Cardiac septum (tissue), 1 donor: ENCODE data around the gene RBBP8NL. TPM values are rescaled to one million over a fixed set of nuclear protein-coding genes. Genes with fewer than 3 reads are reported as not detected.

Experiments
- DNase-seq: peaks from one replicate; pipeline ENCODE4 v3.0.0-alpha.2; 2020; ENCODE audit warnings: low spot score
- intact Hi-C: fragments of 100-400 bp; cut with DNase I; formaldehyde crosslinking; loops from one replicate; pipeline ENCODE4 v1.14.0; 2022
- long read RNA-seq: library from polyadenylated mRNA; unstranded; transcript quantifications from one replicate; pipeline ENCODE4 v2.0.0, GENCODE V29; 2021
- total RNA-seq: library from RNA; stranded (reverse); fragmentation: NEBNext Ultra II Directional; extraction: Animal tissue kit (Norgen Biotek cat#: 25700); gene quantifications from one replicate; pipeline ENCODE4 v1.2.1, GENCODE V29; 2021
- donor health status: DM: no; HTN: no; CAD: no.

The RBBP8NL gene, protein sequence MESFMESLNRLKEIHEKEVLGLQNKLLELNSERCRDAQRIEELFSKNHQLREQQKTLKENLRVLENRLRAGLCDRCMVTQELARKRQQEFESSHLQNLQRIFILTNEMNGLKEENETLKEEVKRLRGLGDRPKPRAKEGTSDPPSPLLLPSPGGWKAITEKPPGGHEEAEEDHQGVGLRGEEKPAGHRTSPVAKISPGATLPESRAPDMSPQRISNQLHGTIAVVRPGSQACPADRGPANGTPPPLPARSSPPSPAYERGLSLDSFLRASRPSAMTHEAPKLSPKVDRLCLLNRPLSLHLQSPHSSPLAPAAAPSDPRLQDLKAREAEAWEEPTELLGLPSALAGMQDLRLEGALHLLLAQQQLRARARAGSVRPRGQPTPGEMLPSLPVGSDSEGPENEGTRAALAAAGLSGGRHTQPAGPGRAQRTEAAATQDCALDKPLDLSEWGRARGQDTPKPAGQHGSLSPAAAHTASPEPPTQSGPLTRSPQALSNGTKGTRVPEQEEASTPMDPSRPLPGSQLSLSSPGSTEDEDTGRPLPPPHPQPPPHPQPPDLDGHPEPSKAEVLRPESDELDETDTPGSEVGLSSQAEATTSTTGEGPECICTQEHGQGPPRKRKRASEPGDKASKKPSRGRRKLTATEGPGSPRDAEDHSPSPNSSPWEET
- not detected for total RNA-seq
- long read RNA-seq, result 0 reads

DNA sequence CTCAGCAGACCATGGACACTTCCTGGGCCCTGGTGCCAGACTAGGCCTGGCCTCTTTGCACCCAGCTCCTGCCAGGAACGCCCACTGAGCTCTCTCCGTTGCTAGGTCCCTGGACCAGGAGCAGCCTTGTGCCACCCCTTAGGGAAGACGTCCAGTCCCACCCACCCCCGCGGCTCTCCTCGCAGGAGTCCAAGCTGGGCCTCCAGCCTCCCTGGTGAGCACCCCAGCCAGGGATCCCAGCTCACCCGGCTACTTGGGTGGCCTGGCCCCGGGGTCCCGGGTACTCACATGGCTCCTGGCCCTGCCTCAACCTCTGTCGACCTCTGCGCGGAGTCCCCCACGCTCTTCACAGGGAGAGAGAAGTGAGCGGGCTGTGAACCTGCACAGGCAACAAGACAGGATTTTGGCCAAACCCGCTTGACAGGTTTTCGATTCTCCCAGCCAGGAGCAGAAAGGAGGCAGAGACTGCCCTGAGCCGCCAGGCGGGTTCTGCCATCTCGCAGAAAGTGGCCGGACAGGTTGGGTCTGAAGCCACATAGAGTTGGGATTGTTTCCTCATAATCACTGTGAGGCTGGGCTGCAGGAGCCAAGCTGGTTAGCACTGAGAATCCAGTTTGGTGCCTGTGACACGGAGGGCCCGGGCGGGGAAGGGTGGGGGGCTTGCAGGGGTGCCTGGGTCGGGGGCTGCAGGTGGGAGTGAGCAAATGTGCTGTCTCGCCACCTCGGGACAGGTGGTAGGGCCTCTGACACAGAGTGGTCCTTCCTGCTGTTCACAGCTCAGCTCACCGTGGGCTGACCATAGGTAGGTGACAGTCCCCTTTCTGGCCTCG is at the start of gene RBBP8NL:
Gene RBBP8NL, minus strand, starts transcription at position 368 of the 830 bp plus-strand sequence. CDS start 7,892 bp downstream, outside the sequence.
- DNase-seq, result no peak
- intact Hi-C loops, result no loop called here

DNA sequence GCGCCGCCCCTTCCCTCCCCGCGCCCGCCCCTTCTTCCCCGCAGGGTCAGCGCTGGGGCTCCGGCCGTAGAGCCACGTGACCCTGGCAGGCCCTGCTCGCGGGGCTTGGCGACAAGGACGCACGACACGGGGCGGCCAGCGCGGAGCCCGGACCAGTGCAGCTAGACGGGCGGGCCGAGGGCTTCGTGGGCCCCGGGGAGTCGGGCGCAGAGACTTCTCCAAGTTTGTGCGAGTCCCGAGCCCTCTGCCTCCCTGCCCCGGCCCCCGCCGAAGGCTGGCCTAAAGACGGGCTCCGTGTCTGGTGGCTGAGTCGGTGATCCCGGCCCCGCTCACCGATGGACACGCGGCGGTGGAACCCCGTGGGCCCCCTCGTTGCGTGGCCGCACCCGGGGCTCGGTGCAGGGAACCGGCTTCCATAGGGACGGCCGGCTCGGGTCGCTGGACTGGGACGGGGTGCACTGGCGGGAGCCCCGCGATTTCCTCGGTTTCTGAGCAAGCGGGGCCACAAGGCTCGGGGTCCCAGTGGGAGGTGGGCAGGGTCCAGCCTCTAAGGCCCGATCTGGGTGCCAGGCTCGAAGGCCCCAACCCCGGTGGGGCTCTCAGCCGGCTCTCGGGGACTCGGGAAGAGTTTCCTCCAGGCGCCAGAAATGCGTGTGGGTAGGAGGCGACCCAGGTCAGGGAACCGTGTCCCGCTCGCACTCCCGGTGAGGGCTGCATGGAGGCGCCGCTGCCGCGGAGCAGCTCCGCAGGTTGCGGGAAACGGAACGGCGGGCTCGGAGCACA is 48.9 kb upstream of the RBBP8NL start:
- intact Hi-C loops, result no loop called here
- DNase-seq, result no peak

DNA sequence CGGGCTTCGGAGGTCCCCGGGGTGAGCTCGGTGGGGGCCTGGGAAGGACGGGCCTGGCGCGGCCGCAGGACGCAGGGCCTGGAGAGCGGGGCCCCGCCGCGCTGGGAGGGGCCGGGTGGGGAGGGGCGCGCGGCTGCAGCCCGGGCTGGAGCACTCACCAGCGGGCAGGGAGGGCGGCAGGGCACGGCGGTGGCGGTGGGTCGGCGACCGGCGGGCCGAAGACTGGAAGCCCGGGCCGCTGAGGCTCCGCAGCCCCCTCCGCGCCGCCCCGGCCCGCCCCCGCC is 48.4 kb upstream of the RBBP8NL start, which contains the start of gene GATA5:
Gene GATA5, minus strand, starts transcription at position 224 of the 284 bp plus-strand sequence. CDS start 474 bp downstream, outside the sequence.
- DNase-seq, result no peak
- intact Hi-C loops, result no loop called here

DNA sequence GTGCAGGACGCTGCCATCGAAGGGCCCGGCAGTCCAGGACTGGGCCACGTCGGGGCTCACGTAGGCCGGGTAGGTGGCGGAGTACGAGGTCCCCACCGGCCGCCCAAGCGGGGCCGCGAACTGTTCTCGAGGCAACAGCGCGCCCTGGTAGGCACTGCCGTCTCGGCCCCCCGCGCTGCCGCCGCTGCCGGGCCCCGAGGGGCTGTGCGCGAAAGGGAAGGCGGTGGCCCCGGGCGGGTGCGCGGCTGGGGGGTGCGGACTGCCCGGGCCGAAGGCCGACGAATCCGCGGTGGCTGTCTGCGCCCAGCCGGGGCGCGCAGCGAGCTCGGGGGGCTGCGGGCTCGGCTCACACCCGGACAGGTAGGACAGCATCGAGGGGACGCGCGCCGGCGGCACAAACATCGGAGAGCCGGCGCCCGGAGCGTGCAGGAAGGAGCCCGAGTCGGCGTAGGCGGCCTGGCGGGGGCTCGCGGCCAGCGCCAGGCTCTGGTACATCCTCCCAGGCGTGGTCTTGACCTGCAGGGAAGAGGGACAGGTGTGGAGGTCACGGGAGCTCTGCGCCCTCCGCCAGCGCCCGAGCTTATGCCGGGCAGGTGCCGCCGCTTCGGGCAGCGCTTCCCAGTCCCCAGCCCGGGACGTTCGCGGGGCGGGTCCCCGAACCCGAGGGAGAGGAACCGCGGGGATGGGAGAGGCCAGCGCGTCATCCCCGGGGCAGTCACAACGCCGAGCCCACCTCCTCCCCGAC is 47.9 kb upstream of the RBBP8NL start:
- intact Hi-C loops, result no loop called here
- DNase-seq, result no peak

DNA sequence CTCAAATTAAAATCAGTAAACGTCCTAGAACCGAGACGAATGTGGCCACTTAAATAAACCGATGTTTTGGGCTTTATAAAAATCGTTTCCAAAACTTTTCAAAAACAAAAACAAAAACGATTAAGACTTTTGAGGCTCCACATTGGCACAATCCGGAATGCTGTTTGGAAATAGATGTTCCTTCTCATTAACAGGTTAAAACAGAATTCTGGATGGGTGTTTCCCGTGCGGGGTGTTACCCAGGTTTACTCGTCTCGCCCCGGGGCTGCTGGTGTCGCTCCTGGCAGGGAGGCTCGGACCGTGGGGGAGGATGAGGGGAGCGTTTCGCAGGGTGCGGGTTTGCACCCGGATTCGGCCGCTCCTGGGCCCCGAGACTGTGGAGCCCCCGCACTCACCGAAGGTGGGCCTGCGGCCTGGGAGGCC is 47.3 kb upstream of the RBBP8NL start:
- DNase-seq, result no peak
- intact Hi-C loops, result no loop called here

DNA sequence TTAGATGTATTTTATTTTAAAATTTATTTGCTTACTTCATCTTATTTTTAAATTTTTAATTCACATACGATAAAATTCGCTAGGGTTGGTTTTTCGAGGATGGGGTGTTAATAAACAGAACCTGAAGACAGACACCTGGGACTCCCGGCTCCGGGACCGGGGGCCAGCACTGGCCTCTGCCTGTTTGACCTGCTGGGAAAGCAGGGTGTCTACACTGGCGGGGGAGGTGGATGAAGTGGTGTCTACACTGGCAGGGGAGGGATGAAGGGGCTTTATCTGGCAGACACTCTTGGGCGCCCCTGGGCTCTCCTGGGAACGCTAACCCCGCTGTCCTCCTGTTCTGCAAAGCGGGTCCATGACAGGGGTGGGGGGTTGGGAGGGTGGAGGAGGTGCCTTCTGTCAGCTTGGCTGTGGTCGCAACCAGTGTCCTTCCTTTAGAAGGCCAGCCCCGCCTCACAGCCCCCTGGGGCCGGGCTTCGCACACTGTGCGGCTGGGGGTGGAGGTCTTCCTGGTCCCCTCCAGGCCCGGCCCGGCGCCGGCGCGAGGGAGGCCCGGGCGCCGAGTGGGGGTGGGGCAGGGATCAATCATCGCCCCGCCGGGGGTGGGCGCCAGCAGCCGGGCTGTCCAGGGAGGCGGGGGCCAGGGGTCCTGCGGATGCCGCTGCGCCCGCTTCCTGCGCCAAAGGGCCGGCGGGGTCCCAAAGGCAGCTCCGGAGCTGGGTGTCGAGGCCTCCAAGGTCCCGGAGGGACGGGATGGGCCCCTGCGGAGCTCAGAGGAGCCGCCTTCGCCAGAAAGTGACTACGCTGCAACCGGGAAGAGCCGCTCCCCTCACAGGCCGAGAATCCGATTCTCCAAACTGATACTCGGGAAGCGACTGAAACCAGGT is 46.6 kb upstream of the RBBP8NL start:
- no peak for DNase-seq
- intact Hi-C loops, result no loop called here

DNA sequence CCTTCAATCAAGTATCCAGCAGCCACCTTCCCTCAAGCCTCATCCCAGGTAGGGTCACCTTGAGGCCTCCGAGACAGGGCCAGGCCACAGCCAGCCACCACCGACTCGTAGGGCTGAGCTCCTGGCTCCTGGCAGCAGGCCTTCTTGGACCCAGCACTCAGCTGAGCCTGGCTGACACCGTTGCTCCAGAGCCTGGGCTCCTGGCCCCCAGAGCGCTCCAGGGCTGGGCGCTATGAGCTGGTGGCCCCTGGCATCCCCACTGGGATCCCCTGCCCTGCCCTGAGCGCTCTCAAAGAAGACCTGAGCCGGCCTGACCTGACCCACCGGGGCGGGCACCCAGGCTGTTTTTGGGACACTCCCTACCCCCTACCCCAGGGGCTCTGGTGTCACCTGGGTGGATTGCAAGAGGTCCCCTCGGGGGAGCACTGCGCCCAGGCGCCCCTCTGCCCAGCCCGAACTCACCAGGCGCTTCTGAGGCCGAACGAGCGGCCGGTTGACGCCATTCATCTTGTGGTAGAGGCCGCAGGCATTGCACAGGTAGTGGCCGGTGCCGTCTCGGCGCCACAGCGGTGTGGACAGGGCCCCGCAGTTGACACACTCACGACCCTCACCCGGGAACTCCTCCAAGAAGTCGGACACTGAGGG is 45.7 kb upstream of the RBBP8NL start:
- intact Hi-C loops, result no loop called here

DNA sequence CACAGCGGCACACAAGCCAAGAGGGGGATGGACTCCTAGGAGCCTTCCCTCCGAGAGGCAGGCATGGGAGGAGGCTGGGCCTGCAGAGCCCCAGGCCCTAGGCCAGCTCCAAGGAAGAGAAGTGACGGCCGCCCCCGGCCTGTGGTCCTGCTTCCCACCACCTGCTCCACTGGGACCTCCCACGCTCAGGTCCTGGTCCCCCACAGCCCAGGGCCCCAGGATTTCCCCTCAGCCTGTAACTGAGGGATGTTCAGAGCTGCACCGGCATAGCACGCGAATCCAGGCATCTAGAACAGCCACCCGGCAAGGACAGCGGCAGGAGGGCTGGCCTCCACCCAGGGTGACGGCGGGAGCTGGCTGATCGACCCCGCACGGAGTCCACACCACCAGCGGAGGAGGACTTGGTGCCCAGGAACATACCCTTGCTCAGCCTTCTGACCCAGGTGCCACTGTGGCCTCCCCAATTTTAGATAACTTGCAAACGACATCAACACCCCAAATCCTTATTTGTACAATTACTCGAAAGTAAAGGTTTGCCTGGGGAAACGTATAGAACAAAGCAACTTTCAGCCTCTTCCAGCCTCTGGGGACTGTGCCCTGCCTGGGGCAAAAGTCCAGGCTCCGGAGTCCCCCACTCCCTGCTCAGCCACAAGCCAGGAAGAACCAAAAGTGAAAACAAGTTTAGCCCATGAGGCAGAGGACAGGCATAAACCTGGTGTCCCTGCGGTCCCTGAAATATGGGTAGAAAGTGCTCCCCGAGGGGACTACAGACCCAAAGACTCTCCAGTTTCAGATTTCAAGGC is 45.0 kb upstream of the RBBP8NL start:
- DNase-seq, result no peak
- intact Hi-C loops, result no loop called here

More for the DNA sequence above, 45.7 kb upstream of the RBBP8NL start:
- no peak for DNase-seq

DNA sequence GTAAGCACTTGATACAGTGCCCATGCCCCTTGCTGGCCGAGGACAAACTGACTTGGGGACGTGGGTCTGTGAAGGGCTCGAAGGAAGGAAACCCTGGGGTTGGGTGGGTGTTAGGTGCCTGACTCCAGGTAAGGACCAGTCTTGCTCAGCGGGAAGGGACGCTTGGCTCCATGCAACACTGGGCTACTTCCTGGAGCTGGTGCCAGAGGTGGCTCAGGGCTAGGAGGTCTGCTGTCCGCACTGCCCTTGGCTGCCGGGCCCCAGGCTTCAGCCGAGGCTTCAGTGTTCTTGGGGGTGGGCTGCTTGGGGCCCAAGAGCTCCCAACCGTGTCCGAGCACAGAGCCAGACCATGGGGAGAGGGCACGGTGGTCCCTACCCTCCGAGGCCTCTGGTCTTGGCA is 43.1 kb upstream of the RBBP8NL start:
- DNase-seq, result no peak
- intact Hi-C loops, result no loop called here

DNA sequence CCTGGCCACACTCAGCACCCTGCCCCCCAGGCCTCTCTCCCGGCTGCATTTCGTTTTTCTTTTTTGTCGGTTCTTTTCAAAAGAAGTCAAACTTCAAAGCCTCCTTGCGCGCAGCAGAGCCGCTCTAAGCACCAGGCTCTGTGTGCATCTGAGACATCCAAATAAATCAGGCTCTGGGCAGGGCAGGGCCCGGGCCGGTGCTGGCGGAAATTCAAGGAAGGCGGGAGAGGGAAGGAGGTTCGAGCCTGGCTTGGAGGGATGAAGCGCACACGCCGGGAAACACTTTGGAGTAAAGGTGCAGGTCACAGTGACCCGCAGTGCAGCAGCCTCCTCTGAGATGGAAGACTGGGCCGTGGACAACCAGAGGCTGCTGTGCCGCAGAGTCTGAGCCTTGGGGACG is 42.7 kb upstream of the RBBP8NL start:
- intact Hi-C loops, result no loop called here
- no peak for DNase-seq

DNA sequence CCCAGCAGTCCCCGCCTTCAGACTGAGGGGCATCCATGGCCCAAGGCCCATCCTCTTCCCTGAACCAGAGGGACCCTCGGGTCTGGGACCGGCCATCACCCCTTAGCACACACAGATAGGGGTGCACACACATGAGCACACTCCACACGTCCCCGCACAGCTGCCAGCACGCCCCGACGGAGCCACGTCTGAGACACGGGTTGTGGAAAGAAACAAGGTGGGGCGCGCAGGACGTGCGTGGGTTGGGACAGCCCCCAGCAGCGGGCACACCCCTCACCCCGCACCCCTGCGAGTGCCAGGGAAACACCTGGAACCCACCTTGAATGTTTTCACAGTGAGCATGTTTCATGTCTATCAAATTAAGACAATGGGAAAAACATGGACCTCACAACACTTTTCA is 42.0 kb upstream of the RBBP8NL start:
- DNase-seq, result no peak
- intact Hi-C loops, result no loop called here

DNA sequence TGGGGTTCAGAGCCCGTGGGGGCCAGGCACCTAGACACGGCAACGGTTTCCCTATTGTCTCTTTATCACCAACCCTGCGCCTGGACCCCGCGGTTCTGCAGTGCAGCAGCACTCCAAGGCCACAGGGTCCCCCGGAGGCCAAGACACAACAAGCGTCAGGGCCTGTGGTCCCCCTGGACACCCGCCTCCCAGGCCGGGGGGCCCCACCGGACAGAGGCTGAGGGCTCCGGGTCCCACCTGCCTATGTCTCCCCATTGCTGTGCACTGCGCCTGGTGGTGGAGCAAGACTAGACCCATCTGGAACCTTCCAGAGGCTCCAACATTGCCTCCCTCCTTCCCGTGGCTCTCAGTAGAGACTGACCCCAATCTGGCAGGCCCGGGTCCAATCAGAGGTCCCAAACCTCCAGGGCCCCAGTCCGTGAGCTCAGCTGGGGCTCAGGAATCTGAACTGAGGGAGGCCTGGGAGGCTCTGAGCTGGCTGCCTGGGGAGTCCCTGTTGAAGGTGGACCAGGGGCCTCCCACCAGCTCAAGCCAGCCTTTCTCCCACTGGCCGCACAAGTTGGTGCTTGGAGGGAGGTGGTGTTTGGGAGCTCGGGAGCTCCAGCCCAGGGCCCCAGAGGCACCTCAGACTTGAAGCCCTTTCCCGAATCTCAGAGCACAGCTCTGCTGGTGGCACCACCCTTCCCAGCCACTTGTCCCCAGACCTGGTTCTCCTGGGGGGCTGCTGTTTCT is 39.6 kb upstream of the RBBP8NL start:
- intact Hi-C loops, result no loop called here
- DNase-seq, result no peak

DNA sequence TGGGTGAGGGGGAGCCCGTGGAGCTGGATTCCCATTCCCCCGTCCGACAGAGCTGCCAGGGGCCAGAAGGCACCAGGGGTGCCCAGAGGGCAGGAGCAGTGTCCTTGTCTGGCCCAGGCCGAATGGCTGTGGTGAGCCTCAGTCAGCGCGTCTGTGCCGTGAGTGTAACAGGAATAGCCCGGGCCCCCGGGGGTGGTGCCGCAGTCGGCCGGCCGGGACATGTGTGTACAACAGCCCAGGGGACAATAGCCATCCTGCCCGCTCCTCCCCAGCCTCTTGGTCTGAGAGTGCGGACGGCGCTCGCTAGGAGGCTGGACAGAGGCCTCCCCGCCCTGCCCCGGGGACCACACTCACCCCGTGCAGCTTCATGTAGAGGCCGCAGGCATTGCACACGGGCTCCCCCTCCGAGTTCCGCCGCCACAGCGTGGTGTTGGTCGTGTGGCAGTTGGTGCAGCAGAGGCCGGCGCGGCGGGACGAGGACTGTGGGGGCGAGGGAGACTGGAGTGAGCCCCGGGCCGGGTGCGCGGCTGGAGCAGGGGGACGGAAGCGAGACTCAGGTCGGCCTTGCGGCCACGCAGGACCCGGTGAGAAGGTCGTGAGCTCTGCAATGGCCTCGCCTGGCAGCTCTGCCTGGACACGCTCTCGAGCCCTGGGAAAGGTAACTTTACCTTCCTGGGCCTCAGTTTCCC is 38.9 kb upstream of the RBBP8NL start:
- DNase-seq, result no peak
- intact Hi-C loops, result no loop called here

DNA sequence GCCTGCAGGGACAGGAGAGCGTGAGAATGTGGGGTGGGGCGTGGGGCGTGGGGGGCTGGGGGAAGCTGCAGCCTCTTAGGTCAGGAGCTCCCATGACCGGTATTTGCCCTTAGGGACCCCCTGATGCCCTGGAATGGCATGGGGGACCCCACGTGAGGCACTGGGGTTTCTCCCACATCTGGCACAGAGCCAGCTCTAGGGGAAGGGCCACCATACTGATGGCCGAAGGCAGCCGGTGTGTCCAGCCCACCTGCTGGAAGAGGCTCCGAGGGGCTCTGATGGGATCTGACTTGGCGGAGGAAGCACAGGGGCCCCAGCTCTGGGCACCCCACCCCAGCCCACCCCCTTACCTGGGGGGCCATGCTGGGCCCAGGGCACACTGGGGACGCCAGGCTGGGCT is 37.7 kb upstream of the RBBP8NL start:
- intact Hi-C loops, result no loop called here
- DNase-seq, result no peak

DNA sequence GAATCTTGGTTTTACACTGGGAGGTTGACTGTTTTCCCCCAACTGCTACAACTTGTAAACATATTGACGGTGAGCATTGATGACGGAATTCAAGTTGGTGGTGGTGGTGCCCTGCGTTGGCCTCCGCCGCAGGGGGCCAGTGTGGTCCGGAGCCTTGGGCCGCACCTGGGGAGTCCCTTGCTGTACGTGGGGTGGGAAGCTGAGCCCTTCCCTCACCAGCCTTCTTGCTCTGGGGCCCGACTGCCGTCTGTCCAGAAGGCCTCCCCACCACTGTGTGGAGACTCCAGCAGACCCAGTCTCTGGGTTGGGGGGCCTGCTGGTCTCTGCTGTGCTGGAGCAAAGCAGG is 37.1 kb upstream of the RBBP8NL start:
- no peak for DNase-seq
- intact Hi-C loops, result no loop called here
